Measurements from ENCODE around the gene GPR68.

DNA sequence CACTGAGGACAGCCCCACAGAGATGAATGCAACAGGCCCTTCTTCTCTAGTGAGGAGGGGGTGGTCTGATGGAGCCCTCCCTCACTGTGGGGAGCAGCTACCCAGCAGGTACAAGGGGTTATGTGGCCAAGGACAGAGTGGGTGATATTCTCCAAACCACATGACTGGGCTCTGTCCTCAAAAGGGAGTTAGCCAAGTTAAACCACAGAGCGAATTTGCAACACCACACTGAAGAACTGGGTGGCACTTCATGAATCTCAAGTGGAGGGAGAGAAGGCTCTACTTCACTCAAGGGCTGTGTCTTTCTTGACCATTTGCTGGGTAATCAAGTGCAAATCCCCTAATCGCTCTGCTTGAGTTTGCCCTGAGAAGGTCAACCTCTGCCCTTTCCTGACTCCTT lies 12.5 kb downstream of the GPR68 start:
- TF ChIP-seq POLR2A (IDR thresholded peaks at IDR 0.05; ENCODE audit: low read depth, low read length), result 0 out of 2 replicates have a peak, but pooled peaks have one; percentile 33
- TF ChIP-seq POLR2AphosphoS5 (IDR thresholded peaks at IDR 0.05; ENCODE audit: low read depth, low read length), result no peak
- no peak for TF ChIP-seq TAF1 (IDR thresholded peaks at IDR 0.05; ENCODE audit: low read depth, low read length)
- TF ChIP-seq SPI1 (IDR thresholded peaks at IDR 0.05; ENCODE audit: low read depth, low read length), result no peak
- TF ChIP-seq POU2F2 (IDR thresholded peaks at IDR 0.05; ENCODE audit: low read depth, low read length), result no peak
